Right hindlimb (tissue), 1 donor: ENCODE measurements around the gene GRIK1.

ENCODE experiments used
- DNase-seq: peaks from one replicate; pipeline ENCODE4 v3.0.0-alpha.2; 2018

Gene GRIK1

GRCh38 chr21:29712818-29713217 lies 227.0 kb downstream of the GRIK1 start:
- no peak for DNase-seq

- DNase-seq: no peak
Observed at GRCh38 chr21:29711236-29711635, 228.6 kb downstream of the GRIK1 start.

- no peak for DNase-seq
Observed at GRCh38 chr21:29710498-29710897, 229.3 kb downstream of the GRIK1 start.

DNA sequence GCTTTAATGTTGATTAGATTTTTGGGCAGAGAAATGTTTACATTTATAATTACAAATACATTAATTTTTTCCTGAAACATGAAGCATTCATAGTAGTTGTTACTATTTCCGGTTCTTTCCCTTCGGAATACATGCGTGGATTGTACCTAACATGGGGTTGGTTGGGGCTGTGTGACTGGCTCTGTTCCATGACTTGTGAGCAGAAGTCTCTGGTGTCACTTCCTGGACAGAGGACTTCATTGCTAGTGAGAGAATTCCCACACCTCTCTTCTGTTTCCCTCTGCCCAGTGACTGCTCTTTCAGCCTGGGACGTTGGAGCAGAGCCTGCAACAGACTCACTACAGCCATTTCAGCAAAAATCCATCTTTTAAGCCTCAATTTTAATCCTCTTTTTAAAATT lies 231.4 kb downstream of the GRIK1 start:
- DNase-seq: peak; percentile 20

DNA sequence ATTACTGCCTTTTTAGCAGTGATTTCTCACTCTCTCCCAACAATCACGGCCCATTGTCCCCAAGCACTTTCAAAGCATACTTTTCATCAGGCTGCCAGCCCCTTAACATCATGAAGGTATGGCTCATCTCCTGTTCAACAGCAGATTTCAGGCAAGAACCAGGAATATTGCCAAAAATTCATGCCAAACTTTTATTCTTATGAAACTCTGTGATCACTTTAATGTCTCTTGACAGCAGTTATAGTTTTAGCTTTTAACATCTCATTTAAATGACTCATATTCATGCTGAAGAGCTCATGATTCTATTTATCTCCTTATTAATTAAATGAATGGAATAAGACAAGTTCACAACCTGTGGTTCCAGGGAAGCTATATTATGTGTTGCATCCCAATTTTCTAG lies 235.1 kb downstream of the GRIK1 start:
- DNase-seq: no peak

- no peak for DNase-seq
Observed at GRCh38 chr21:29701676-29702075, 238.1 kb downstream of the GRIK1 start.

- no peak for DNase-seq
Observed at GRCh38 chr21:29697555-29698193, 242.1 kb downstream of the GRIK1 start.

- DNase-seq: no peak
Observed at GRCh38 chr21:29696937-29697336, 242.9 kb downstream of the GRIK1 start.

DNA sequence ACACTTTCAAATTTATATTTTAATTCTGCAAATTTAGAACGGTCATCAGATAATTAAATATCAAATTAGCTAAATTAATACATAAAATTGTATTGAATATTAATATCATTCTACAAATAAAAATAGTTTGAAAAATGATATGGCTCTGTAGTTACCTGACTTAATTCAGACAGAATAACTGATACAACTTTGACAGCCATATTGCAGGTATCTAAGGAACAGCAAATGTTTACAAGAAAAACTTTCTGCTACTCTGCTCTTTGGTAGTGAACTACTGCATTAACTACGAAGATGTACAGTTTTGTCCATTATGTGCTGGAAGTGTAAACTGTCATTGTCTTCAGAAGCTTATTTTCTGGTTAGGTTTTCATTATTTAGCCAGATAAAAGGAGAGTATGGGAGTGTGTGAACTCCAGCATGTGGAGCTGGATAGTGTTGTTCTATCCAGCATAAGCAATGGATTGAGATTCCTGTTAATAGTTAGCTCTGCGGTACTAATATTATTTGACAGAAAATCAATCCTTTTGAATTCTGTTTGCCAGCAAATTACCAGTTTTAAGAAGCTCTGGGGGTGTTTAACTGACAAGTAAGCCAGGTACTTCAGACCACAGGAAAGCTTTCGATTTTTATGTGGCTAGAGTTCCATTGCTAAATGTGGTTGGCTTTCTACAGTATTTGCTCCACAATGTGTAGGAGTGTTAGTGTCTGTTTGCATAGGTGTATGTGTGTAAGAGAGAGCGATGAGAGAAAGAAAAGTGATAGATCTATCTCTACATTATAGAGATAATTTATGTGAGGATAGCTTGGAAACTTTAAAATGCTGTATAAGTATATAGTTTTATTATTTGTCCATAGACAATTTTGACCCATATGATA lies 247.9 kb downstream of the GRIK1 start:
- DNase-seq: no peak

GRCh38 chr21:29689753-29690152 lies 250.0 kb downstream of the GRIK1 start:
- DNase-seq: no peak

DNA sequence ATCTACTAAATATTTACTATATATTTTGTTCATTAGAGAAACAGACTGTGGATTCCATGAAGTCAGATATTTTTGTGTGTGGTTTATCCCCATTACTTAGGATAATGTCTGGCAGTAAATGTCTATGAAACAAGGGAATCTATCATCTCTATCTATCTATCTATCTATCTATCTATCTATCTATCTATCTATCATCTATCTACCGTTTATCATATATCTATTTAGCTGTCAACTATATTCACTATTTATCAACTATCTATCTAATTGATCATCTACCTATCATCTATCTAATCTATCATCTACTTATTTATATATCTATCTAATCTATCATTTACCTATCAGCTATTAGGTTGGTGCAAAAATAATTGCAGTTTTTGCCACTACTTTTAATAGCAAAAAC lies 255.7 kb downstream of the GRIK1 start:
- DNase-seq: no peak

DNA sequence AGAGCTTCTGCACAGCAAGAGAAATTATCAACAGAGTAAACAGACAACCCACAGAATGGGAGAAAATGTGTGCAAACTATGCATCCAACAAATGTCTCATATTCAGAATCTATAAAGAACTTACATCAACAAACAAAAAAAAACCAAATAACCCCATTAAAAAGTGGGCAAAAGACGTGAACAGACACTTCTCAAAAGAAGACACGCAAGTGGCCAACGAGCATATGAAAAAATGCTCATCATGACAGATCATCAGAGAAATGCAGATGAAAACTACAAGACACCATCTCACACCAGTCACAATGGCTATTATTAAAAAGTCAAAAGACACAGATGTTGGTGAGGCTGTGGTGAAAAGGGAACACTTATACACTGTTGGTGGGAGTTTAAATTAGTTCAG lies 257.0 kb downstream of the GRIK1 start:
- no peak for DNase-seq

GRCh38 chr21:29680273-29680672 lies 259.5 kb downstream of the GRIK1 start:
- no peak for DNase-seq

DNA sequence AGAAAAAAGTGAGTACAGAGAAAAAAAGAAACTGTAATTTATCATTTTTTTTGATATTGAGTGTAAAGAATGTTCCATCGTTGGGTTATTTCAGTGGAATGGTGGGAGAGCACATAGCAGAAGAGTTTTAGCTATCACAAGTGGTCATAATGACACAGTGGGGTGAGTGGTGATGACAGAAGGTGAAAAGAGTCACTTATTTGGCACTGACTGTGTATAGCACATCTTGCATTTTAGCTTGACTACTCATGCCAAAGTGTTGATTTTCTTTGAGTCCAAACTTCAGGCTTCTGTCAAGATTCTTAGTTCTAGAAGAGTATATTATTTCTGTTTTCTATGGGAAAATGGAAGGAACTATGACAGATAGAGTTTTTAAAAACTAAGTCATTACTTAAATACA lies 261.2 kb downstream of the GRIK1 start:
- DNase-seq: no peak

DNA sequence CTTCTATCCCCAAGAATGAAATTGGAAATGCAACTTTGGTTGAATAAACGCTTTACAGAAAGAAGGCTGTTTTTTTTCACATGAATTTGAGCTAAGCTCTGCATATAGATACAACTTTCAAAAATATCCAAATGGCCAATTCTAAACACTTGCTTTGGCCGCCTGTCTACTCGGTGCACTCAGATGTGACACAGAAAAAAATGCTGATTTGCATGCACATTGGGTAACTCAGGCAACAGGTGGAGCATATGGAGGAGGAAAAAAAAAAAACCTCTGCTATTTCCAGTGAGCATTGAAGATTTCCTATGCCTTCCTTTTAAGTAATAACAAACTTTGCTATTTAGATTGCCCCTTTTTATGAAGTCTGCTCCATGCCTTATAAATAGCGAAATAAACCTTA lies 262.5 kb downstream of the GRIK1 start:
- DNase-seq: no peak

DNA sequence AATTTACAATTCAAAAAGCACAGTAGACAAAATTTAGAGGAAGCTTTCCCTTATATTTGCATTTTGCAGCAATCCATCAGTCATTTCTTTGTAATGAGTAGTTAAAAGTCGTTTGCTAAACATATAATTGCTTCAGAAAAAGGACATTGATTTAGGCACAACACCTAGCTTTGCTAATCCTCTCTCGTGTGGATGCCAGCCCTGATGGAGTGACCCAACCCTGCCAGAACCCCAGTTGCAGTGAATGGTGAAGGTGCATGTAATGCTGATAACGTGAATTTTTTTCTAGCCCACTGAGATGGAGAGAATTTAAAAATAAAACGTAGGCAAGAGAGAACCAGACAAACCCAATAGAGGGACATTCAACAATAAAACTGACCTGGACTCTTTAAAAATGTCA lies 263.4 kb downstream of the GRIK1 start:
- no peak for DNase-seq

DNA sequence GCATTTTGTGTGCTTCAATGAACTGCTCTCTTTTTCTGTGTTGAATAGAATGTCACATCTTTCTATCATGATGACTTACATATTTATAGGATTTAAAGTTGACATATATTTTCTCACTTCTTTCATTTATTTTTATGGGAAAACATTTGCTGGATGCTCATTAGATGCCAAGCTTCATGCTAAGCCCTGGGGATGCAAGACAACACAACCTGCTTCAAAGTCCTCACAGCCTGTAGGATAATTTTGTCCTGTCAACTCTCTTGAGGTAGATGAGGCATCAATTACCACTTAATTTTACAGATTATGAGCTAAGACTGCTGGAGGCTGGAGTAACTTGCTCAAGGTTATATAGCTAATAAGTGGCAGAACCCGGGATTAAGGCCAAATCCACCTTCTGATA lies 264.3 kb downstream of the GRIK1 start:
- no peak for DNase-seq

GRCh38 chr21:29674343-29674742 lies 265.5 kb downstream of the GRIK1 start:
- no peak for DNase-seq

- DNase-seq: no peak
Observed at GRCh38 chr21:29673096-29673610, 266.6 kb downstream of the GRIK1 start.

DNA sequence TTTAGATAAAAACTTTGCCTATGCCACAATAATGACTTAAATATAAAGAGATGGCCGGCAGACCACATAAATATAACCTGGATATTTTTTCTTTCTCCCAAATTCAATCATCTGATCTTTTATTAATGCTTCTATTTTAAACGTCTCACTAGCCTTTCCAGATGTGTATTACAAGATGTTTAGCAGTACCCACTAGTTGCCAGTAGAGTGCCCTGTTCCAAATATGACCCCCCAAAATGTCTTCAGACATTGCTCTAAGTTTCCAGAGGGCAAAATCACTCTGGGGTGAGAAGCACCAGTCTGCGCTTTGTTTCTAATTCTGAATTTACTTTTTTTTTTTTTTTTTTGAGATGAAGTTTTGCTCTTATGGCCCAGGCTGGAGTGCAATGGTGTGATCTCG lies 268.1 kb downstream of the GRIK1 start:
- no peak for DNase-seq

GRCh38 chr21:29670228-29670627 lies 269.6 kb downstream of the GRIK1 start:
- DNase-seq: no peak

GRCh38 chr21:29669416-29669815 lies 270.4 kb downstream of the GRIK1 start:
- no peak for DNase-seq

- DNase-seq: no peak
Observed at GRCh38 chr21:29667651-29668050, 272.1 kb downstream of the GRIK1 start.

DNA sequence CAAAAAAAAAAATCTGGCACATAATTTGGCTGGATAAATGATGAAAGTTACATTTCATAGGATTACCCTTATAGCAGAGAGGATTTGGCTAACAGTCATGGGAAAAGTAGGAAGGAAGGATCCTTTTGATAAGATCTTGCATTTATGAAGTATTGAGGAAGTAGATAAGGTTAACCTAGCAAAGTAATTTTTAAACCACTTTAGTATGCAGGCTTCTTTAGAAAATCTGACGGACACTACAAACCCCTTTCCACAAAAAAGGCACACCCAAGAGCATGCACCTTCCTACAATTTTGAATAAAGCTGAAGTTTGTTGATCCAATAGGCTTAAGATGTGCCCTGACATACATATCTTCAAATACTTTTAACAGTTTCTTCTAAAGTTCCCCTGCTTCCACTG lies 275.2 kb downstream of the GRIK1 start:
- no peak for DNase-seq
